ENCODE measurements around the gene COL5A1. TPM values are rescaled to one million over a fixed set of nuclear protein-coding genes. Genes with fewer than 3 reads are reported as not detected.

COL5A1 gene
- total RNA-seq, 1 donor = 295 TPM

- H3K4me3 ChIP-seq (ENCODE audit: low read depth, low read length) = no peak overlapping the region
- DNase-seq (ENCODE audit: low read depth) = no peak
- no peak for TF ChIP-seq CTCF (IDR thresholded peaks at IDR 0.05; ENCODE audit: insufficient read depth, low read depth, low read length)
Measured at GRCh38 chr9:134748591-134748990, 107.0 kb downstream of the COL5A1 start.

- H3K4me3 ChIP-seq (ENCODE audit: low read depth, low read length) = no peak overlapping the region
- DNase-seq (ENCODE audit: low read depth) = no peak
- no peak for TF ChIP-seq CTCF (IDR thresholded peaks at IDR 0.05; ENCODE audit: insufficient read depth, low read depth, low read length)
Measured at GRCh38 chr9:134750450-134751155, 109.0 kb downstream of the COL5A1 start.

- DNase-seq (ENCODE audit: low read depth) = no peak
- no peak overlapping the region for H3K4me3 ChIP-seq (ENCODE audit: low read depth, low read length)
- TF ChIP-seq CTCF (IDR thresholded peaks at IDR 0.05; ENCODE audit: insufficient read depth, low read depth, low read length) = no peak
Measured at GRCh38 chr9:134751622-134752021, 110.0 kb downstream of the COL5A1 start.

- no peak for DNase-seq (ENCODE audit: low read depth)
- no peak for TF ChIP-seq CTCF (IDR thresholded peaks at IDR 0.05; ENCODE audit: insufficient read depth, low read depth, low read length)
- H3K4me3 ChIP-seq (ENCODE audit: low read depth, low read length) = no peak overlapping the region
Measured at GRCh38 chr9:134752471-134753168, 111.0 kb downstream of the COL5A1 start.

- TF ChIP-seq CTCF (IDR thresholded peaks at IDR 0.05; ENCODE audit: insufficient read depth, low read depth, low read length) = no peak
- no peak for DNase-seq (ENCODE audit: low read depth)
Measured at GRCh38 chr9:134753191-134753590, 111.6 kb downstream of the COL5A1 start.

GRCh38 chr9:134755221-134755907, 113.8 kb downstream of the COL5A1 start:
- no peak for DNase-seq (ENCODE audit: low read depth)
- TF ChIP-seq CTCF (IDR thresholded peaks at IDR 0.05; ENCODE audit: insufficient read depth, low read depth, low read length) = no peak
- H3K4me3 ChIP-seq (ENCODE audit: low read depth, low read length) = no peak overlapping the region

More at GRCh38 chr9:134753191-134753590, 111.6 kb downstream of the COL5A1 start:
- no peak overlapping the region for H3K4me3 ChIP-seq (ENCODE audit: low read depth, low read length)

Data from fibroblast of villous mesenchyme (primary cell).